GM18505 (cell line): ENCODE results near the gene GNAT2.

Experiments
- ATAC-seq: cut with Tn5 transposase; IDR thresholded peaks from one replicate; pipeline ENCODE4 v1.9.1; 2021; ENCODE audit not compliant: unreplicated experiment
- POLR2A ChIP-seq: IDR thresholded peaks from 4 replicates; pipeline ENCODE4 v1.6.1; 2011; ENCODE audit warnings: borderline replicate concordance; ENCODE audit not compliant: insufficient read depth, insufficient read length; ENCODE audit errors: extremely low read depth

The GNAT2 gene

GRCh38 chr1:109565241-109565640 lies 54.2 kb downstream of the GNAT2 start:
- ATAC-seq: no peak
- no peak for TF ChIP-seq POLR2A

GRCh38 chr1:109564194-109564878 lies 55.1 kb downstream of the GNAT2 start:
- ATAC-seq: no peak
- no peak for TF ChIP-seq POLR2A

- ATAC-seq: no peak
- no peak for TF ChIP-seq POLR2A
These were observed 59.4 kb downstream of the GNAT2 start for GRCh38 chr1:109559995-109560394.

- no peak for ATAC-seq
- no peak for TF ChIP-seq POLR2A
These were observed 61.9 kb downstream of the GNAT2 start for GRCh38 chr1:109557520-109557919.

GRCh38 chr1:109556563-109556962 lies 62.9 kb downstream of the GNAT2 start:
- no peak for ATAC-seq
- TF ChIP-seq POLR2A: no peak
